Hepatocyte (in vitro differentiated cells): ENCODE measurements around the gene SLC25A22.

Experiments used
- CTCF ChIP-seq: fragments of 200-600 bp; sonication (generic); IDR thresholded peaks from 2 replicates; pipeline ENCODE4 v1.5.1; 2016; ENCODE audit warnings: antibody characterized with exemption, mild to moderate bottlenecking; ENCODE audit not compliant: poor library complexity
- EZH2 ChIP-seq: fragments of 200-600 bp; sonication (generic); IDR thresholded peaks from 2 replicates; pipeline ENCODE4 v1.6.1; 2016; ENCODE audit warnings: antibody characterized with exemption, mild to moderate bottlenecking, borderline replicate concordance

DNA sequence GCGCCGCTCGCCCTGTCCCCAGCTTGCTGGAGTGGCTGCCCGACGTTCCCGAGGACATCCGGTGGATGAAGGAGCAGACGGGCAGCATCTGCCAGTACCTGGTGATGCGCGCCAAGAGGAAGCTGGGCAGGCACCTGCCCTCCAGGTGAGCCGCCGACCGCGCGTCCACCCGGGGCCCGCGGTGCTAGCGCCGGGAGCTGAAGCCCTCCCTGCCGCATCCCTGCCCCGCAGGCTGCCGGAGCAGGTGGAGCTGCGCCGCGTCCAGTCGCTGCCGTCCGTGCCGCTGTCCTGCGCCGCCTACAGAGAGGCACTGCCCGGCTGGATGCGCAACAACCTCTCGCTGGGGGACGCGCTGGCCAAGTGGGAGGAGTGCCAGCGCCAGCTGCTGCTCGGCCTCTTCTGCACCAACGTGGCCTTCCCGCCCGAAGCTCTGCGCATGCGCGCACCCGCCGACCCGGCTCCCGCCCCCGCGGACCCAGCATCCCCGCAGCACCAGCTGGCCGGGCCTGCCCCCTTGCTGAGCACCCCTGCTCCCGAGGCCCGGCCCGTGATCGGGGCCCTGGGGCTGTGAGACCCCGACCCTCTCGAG, 26.3 kb upstream of the SLC25A22 start:
- TF ChIP-seq EZH2 (no peak), CTCF (no peak)
